GM19438 (cell line): ENCODE data around the gene B4GALNT3.

ENCODE experiments used
- ATAC-seq: cut with Tn5 transposase; IDR thresholded peaks from one replicate; pipeline ENCODE4 v1.9.1; 2021; ENCODE audit warnings: low read depth; ENCODE audit not compliant: unreplicated experiment

B4GALNT3 gene

DNA sequence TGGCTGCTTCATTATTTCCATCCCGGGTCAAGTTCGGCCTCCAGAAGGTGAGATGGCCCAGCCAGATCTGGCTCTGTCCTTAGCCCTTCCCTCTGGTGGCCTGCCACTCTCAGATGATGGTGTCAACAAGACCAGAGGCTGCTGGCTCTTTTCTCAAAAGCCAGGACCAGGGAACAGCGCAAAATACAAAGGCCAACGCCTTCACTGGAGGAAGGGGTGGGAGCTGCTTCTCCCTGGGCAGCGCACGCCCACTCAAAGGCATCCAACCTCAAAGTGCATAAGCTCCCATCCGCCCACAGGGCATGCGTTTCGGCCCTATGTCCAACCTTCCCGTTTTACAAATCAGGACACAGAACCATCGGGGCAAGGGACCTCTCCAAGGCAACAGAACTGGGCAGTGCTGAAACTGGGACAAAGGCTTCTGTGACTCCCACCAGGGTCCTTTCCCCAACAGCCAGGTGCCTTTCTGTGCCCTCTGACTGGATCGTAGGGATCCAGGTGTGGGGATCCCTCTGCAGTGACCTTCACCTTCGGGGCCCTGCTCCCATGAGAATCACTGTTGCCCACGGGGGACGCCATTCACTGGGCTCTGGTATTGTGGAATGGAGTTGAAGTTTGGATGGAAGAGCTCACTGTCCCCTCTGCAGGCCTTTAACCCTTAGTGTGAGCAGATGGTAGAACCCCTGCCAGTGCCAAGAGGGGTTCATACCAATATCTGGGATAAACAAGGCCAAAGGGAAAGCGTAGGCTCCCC lies 126.8 kb downstream of the B4GALNT3 start:
- ATAC-seq: no peak

DNA sequence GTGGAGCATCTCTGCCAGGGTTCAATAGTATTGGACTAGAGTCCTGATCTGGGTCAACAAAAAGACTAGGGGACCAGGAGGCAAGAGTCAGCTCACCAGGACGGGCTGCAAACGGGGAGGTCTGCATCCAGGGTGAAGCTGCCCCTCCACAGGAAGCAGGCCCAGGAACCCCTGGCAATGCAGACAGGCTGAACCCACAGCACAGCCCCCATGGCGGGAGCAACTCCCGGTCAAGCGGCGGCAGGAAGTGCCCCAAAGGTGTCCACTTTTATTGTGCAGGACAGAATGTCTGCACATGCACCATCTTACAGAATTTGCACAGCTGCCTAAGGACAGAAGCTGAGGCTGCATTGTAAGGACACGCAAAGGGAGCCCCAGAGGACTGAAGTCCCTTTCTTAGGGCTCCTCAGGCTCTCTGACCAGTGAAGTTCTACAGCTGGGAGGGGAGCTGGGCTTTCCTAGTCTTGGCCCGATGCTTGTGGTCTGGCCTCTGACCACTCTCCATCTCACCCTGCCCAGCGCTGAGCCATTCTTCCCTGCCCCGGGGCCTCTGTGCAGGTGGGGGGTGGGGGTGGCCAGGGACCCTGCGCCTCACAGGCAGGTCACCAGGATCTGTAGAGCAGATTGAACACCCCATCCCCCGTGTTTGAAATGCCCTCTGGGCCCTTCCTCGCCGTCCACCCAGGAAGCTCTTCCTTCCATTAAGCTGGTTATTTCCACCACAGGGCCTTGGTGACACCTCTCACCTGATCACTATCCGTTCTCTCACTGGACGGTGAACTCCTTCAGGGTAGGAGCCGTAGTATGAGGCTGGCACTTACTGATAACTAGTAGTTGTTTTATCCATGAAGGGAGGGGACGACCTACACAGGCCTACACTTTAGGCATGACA lies 127.6 kb downstream of the B4GALNT3 start:
- no peak for ATAC-seq

DNA sequence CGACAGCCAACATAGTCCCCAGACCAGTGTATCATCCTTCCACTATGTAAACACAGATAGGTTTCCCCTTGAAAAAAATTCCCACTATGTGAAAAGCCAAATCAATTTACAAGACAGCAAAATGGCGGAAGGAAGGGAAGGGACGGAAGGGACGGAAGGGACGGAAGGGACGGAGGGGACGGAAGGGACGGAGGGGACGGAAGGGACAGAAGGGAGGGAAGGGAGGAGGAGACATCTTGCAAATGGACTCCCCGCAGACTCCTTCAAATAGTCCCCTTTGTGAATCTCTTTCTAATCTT lies 128.2 kb downstream of the B4GALNT3 start:
- ATAC-seq: no peak

DNA sequence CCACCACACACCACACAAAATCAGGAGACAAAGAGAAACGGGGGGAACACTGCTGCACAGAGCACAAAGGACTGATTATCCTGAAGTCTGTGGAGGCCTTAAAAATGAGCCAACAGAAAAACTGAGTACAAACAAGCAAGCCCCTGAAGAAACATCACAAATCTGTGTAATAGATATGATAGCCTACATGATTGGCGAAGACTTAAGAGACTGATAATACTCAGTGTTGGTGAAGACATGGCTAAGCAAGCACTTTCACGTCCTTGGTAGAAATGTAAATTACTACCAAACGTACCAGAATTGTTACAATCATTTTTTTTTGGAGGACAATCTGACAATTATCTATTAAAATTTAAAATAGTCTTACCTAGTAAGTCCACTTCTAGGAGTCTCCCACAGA lies 128.9 kb downstream of the B4GALNT3 start:
- no peak for ATAC-seq

DNA sequence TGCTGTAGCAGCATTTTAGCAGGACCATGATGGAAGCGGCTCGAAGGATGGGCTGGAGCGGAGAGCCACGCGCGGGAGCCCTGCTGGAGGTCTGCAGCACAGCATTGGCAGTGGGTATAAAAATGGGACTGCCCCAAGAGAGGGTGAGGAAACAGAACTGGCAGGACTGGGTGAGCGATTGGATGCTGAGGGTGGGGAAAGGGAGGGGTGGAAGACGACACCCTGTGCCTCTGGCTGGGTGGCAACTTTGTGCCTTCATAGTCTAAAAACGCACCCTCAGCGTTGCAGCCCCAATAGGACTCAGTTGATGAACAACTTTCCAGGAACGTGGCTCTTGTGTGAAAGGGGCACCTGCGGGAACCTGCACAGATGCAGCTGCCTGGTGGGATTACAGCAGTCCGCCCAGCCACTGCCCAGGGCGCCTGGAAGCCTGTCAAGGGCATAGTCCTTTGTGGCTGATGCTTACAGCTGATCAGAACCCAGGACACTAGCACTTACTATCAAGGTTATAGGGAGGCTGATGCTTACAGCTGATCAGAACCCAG lies 130.5 kb downstream of the B4GALNT3 start:
- ATAC-seq: no peak

DNA sequence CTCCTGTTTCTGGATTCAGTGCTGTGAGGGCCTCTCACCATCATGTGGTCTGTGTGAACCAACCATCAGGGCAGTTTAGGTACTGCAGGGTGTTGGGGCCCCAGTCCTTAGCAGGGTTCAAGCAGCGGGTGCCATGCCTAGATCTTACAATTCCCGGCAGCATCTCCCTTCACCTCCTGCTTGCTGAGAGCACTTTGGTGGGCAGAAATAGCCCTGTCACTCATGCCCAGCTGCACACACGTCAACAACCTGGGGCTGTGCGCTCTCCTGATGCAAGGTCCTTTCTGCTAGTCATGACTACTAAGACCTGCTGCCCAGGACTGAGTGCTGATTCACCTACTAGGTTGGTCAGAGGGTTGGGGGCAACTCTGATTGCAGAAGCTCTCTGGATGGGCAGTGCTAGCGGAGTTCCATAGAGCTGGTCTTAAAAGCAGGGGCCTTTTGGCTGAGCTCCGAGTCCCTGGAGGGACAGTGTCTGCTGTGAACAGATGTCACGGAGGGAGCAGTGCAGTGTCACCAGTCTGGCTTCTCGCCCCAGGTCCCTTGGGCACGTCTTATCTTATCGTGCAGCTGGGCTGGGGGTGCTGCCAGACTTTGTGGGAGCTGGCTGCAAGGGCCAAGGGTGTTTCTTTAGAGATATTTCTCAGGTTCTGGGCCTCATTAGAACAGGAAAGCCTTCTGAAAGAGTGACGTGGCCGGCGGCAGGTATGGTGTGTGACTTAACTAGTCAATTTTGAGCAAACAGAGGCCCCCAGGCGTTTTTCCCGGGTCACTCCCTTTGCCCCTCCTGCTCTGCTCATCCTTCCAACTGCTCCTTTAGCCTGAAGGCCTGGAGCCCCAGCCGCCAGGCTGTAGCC lies 131.7 kb downstream of the B4GALNT3 start:
- no peak for ATAC-seq

DNA sequence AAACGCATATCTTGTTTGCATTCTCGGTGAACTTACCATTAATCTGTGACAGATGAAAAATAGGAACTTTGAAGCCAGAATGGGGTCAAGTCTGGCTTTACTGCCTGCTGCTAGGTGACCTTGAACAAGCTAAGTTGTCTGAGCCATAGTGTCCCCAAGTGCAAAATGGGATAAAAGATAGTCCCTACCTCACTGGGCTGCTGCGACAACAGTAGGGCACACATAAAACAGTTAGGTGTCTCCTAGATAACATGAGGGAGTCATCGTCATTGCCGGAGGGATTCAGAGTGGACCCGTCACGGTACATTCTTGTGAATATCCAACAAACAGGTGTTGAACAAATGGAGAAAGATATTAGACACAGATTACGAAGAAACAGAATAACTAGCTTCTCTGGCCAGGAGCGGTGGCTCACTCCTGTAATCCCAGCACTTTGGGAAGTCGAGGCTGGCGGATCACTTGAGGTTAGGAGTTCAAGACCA lies 132.3 kb downstream of the B4GALNT3 start:
- no peak for ATAC-seq

DNA sequence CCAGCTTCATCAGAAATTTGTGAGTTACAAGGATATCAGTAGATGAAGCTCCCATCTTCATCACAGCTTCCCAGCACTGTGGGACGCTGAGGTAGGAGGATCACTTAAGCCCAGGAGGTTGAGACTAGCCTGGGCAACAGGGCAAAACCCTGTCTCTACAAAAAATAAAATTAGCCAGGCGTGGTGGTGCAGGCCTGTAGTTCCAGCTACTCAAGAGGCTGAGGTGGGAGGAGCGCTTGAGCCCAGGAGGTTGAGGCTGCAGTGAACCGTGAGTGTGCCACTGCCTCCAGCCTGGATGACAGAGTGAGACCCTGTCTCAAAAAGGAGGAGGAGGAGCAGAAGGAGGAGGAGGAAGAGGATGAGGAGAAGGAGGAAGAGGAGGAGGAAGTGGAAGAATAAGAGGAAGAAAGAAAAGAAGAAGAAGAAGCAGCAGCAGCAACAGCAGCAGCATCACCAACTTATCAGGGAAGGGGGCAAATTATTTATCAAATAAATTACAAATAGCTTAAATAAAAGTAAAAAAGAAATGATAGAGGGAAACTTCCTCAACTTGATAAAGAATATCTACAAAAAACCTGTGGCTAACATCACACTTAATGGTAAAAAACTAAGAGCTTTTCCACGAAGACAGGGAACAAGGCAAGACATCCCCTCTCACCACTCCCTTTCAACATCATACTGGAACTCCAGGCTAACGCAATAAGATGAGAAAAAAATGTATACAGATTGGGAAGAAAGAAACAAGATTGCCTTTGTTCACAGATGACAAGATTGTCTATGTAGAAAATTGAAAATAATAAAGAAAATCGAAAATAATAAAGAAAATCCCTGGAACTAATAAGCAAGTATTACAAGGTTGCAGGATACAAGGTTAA lies 133.9 kb downstream of the B4GALNT3 start:
- ATAC-seq: no peak

DNA sequence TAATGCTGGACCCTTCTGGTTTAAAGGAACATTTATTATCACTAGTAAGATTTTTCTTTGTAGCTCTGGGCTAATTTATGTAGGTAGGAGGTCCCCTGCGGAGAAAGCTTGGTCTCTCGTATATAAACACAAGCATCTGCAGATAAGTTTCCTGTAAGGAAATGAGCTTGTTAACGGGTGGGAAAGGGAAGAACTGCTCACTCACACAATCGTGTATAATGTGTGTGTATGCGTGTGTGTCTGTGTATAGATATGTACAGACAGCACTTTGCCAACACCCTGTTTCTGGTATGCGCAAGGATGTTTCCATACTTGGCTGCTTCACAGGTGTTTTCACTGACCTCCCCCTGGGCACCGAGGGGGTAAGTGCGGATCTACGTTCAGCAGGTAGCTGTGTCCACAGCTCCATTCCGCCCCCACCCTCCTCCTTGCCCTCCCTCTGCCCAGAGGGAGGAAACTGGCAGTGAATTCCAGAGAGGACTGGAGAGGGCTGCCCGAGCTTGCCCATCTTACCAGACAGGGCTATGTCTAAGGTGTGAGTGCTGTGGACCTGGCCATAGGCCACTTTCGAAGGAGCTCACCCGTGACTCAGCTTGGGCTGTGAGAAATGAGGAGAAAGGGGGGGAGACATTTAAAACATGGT lies 138.3 kb downstream of the B4GALNT3 start:
- no peak for ATAC-seq

DNA sequence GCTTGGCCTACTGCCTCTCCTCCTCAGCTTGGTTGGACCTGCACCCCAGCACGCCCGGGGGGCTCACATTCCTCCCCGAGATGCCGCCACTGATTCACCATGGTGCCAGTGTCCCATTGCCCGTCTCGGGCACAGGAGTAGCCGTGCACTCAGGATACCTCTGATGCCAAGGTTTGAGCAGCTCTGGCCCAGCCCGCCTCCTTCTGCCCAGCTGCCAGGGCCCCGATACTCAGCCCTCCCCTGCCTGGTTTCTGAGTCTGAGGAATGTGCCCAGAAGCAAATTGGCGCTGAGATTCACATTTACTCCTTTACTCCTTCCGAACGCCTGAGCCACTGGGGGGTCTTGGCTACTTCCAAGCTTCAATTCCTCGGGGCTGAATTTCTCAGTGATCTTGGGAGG lies 140.0 kb downstream of the B4GALNT3 start:
- no peak for ATAC-seq

DNA sequence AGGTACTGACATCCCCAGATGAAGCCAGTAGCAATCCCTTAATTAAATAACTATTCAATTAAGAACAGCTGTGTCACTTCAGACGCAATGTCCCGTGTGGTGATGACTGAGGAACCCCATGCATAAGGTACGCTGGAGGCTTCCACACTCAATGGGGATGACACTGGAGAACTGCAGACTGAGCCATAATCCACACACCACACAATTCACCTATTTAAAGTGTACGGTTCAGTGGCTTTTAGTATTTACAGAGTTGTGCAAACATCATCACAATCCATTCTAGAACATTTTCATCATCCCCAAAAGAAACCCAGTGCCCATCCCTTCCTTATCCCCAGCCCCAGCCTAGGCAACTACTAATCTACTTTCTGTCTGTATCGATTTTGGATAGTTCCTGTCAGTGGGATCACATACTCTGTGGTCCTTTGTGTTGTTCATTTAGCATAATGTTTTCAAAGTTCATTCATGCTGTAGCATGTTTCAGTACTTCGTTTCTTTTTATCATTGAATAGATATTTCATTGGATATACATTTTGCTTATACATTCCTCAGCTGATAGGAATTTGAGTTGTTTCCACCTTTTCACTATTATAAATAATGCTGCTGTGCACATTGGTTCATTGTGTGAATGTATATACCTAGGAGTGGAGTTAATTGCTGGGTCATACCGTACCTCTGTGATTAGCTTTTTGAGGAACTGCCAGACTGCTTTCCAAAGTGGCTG lies 142.4 kb downstream of the B4GALNT3 start:
- ATAC-seq: no peak

DNA sequence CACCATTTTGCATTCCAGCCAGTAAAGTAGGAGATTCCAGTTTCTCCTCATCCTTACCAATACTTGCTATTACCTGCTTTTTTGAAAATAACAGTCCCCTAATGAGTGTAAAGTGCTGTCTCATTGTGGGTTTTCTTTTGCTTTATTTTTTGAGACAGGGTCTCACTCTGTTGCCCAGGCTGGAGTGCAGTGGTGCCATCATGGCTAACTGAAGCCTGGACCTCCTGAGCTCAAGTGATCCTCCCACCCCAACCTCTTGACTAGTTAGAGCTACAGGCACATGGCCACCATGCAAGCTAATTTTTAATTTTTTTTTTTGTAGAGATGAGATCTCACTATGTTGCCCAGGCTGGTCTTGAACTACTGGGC lies 142.9 kb downstream of the B4GALNT3 start:
- ATAC-seq: no peak

DNA sequence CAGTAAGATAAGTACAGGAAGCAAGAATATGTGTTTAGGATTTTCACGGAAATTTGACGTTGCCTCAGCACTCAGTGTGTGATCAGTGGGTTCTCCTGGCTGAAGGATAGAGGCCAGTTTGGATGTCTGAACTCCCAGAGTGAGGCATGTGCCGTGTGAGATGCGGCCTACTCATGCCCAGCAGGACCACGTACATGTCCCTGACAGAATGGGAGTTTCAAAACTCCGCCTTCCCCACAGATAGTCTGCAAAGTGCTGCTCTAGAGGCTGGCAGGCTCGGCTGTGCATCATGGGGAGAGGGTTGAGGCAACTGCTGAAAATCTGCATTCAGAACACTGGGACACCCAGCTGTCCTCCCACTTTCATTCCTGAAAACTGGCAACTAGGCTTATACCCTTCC lies 145.2 kb downstream of the B4GALNT3 start:
- no peak for ATAC-seq

DNA sequence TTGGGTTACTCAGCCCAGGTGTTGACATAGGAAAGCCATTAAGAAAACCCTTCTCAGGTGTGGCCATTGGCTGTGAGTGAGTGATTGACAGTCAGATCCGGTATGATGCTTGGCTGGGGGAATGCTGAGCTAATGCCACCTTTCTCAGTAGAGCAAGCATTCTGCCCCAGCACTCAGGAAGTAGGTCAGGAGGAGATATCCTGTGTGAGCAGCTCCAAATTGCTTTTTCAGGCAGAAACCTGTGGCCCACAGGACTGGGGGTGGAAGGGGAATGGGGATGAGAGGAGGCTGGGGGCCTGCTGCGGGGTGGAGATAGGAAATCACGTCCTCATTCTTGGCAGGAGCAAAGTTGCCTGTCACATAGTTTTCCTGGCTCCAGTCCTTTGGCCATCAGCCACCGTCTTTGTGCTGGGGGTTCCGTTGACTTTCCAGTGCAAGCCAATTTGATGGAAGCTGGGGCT lies 147.8 kb downstream of the B4GALNT3 start:
- no peak for ATAC-seq

DNA sequence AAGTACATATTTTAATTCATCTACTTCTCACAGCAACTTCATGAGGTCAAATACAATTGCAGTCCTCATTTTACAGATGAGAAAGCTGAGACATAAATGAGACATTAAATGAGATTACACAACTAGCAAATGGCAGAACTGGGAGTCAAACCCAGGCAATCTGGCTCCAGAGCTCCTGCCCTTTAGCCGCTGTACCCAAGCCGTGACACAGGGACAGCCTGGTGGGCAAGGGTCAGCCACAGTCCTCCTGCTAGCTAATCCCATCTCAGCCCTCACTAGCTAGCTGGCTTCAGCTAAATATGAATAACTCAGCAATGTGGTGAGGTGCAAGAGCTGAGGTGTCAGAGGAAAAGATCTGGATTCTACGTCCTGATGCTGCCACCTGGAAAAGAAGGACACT lies 148.7 kb downstream of the B4GALNT3 start:
- ATAC-seq: no peak

DNA sequence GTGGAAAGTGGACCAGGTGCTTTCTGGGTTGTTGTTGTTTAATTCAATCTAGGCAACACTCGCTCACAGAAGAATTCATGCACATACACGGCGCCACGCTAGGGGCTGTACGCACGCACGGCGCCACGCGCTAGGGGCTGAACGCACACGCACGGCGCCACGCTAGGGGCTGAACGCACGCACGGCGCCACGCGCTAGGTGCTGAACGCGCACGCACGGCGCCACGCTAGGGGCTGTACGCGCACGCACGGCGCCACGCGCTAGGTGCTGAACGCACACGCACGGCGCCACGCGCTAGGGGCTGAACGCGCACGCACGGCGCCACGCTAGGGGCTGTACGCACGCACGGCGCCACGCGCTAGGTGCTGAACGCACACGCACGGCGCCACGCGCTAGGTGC lies 149.2 kb downstream of the B4GALNT3 start:
- ATAC-seq: no peak

DNA sequence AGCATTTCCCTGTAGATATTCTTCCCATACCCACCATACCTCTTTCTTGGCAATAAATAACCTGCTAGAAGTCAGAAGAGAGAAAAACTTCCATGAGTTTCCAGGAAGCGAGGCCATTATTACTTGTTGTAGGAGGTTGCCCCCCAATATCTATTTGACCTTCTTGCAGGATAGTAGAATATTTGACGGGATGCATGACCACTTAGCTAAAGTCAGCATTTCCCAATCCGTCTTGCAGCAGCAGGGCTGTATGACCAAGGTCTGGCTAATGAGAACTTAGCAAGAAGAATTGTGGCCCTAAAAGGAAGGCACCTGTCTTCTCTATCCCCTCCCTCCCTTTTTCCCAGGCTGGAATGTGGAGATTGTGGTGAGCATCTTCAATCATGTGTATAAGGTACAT lies 152.0 kb downstream of the B4GALNT3 start:
- ATAC-seq: no peak

DNA sequence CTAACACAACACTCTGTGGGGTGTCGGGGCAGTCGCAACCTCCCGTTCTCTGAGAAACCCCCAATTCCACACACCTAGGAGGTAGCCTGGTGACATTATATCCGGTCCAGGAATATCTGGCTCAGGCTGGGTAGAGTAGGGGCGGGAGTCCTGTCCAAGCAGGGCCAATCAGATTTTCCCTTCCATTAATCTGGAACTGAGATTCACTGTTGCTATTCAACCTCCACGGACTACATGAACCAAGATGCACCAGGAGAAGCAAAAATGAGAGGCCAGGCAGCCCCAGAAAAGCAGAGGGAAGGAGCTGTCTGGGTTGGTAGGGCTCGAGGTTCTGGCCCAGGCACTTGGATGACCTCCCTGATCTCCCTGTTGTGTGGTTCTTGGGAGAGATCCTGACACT lies 152.6 kb downstream of the B4GALNT3 start:
- no peak for ATAC-seq

DNA sequence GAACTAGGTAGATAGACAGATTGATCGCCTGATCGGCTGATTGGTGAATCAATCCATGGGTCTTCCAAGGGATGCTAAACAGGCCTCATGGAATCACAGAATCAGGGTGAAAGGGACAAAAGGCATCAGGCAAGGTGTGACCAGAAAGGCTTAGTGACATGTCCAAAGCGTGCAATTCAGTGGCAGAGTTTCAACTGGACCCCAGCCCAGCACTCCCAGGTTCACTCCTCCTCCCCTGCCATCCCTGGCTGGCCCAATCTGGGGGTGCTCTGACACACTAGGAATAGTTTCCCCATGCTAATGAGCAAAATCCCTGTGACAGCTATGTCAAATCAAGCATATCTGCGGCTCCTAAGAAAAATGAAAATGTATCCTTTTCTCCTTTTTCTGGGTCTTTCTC lies 153.1 kb downstream of the B4GALNT3 start:
- no peak for ATAC-seq
